Measurements from ENCODE around the gene GUCD1.

DNA sequence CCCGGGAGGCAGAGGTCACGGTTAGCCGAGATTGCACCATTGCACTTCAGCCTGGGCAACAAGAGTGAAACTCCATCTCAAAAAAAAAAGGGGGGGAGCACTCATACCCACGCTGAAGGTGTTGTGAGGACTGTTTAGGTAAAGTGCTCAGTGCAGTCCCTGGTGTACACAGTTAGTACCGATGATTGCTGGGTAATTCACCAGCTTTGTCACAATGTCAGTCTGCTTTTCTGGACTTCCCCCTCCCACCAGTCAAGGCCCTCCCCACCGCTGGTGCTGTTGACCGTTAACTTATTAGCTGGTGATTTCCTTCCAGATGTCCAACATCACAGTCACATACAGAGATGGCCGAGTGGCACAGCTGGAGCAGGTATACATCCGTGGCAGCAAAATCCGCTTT lies 12.7 kb upstream of the GUCD1 start:
- TF ChIP-seq, protein P1, sequence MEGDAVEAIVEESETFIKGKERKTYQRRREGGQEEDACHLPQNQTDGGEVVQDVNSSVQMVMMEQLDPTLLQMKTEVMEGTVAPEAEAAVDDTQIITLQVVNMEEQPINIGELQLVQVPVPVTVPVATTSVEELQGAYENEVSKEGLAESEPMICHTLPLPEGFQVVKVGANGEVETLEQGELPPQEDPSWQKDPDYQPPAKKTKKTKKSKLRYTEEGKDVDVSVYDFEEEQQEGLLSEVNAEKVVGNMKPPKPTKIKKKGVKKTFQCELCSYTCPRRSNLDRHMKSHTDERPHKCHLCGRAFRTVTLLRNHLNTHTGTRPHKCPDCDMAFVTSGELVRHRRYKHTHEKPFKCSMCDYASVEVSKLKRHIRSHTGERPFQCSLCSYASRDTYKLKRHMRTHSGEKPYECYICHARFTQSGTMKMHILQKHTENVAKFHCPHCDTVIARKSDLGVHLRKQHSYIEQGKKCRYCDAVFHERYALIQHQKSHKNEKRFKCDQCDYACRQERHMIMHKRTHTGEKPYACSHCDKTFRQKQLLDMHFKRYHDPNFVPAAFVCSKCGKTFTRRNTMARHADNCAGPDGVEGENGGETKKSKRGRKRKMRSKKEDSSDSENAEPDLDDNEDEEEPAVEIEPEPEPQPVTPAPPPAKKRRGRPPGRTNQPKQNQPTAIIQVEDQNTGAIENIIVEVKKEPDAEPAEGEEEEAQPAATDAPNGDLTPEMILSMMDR (IDR thresholded peaks at IDR 0.05; ENCODE audit: insufficient read depth, low read depth, low read length): no peak
- no peak for TF ChIP-seq EZH2 (IDR thresholded peaks at IDR 0.05; ENCODE audit: insufficient read depth, low read length)

Measured in astrocyte (in vitro differentiated cells and primary cell).